Skeletal muscle tissue (tissue), 4 donors: ENCODE results near the gene TRAPPC10. TPM values are rescaled to one million over a fixed set of nuclear protein-coding genes. Genes with fewer than 3 reads are reported as not detected.

Source experiments
- H3K27ac ChIP-seq: one replicate; pipeline ENCODE4 v1.7.0; 2013; ENCODE audit warnings: mild to moderate bottlenecking, low read depth, low read length, inconsistent platforms
- H3K27me3 ChIP-seq, 3 donors: one replicate each; pipeline ENCODE4 v1.7.0; 2013; ENCODE audit warnings: low read length in 3 of 3; ENCODE audit not compliant: control insufficient read depth in 3 of 3, insufficient read depth in 3 of 3
- H3K36me3 ChIP-seq, 3 donors: one replicate each; pipeline ENCODE4 v1.7.0; 2013; ENCODE audit warnings: low read length in 3 of 3; ENCODE audit not compliant: control insufficient read depth in 3 of 3, insufficient read depth in 3 of 3
- H3K4me1 ChIP-seq, 3 donors: one replicate each; pipeline ENCODE4 v1.7.0; 2013; ENCODE audit warnings: low read length in 3 of 3, mild to moderate bottlenecking in 3 of 3; ENCODE audit not compliant: control insufficient read depth in 3 of 3, insufficient read depth in 3 of 3
- H3K4me3 ChIP-seq, 3 donors: one replicate each; pipeline ENCODE4 v1.7.0; 2013; ENCODE audit warnings: low read length in 3 of 3
- H3K9ac ChIP-seq, 3 donors: one replicate each; pipeline ENCODE4 v1.7.0; 2013; ENCODE audit warnings: low read length in 3 of 3, mild to moderate bottlenecking in 3 of 3, moderate library complexity in 2 of 3, low read depth in 1 of 3
- H3K9me3 ChIP-seq, 3 donors: one replicate each; pipeline ENCODE4 v1.7.0; 2013; ENCODE audit warnings: low read length in 3 of 3; ENCODE audit not compliant: control insufficient read depth in 3 of 3
- total RNA-seq: library from RNA; depleted of rRNA; stranded (reverse); fragments of >200 nt; gene quantifications from one replicate; pipeline ENCODE4 v1.2.3, GENCODE V29; 2014
- donor health status: Osteomylitis.

Gene TRAPPC10
- total RNA-seq, 1 donor from 2014 or later = 7.3 TPM

- Histone ChIP-seq H3K27ac (no peak overlapping the region), H3K36me3 (peaks cover 20 to 34% (median 28%) of the 10 kb centered on the region in 3 donors), H3K4me3 (no peak overlapping the region), H3K9me3 (no peaks in the 10 kb centered on the region), H3K9ac (peak overlapping the region in 1 of 3 donors; percentile 40), H3K4me1 (peaks cover 9 to 17% (median 11%) of the 10 kb centered on the region in 3 donors), H3K27me3 (no peaks in the 10 kb centered on the region)
Measured at GRCh38 chr21:43972850-43973633, 39.1 kb upstream of the TRAPPC10 start.

- peaks cover 9 to 17% (median 11%) of the 10 kb centered on the region in 3 donors for H3K4me1 ChIP-seq
- no peak overlapping the region for H3K4me3 ChIP-seq
- no peak overlapping the region for H3K27ac ChIP-seq
- peaks cover 26 to 40% (median 28%) of the 10 kb centered on the region in 3 donors for H3K36me3 ChIP-seq
- H3K9me3 ChIP-seq = no peaks in the 10 kb centered on the region
- no peak overlapping the region for H3K9ac ChIP-seq
- no peaks in the 10 kb centered on the region for H3K27me3 ChIP-seq
Measured at GRCh38 chr21:43973634-43973955, 38.5 kb upstream of the TRAPPC10 start.

GRCh38 chr21:43974791-43975468 is 37.2 kb upstream of the TRAPPC10 start:
- peak overlapping the region in 1 of 3 donors; percentile 50 for H3K9ac ChIP-seq
- peaks cover 9 to 17% (median 11%) of the 10 kb centered on the region in 3 donors for H3K4me1 ChIP-seq
- H3K27me3 ChIP-seq = no peaks in the 10 kb centered on the region
- H3K27ac ChIP-seq = no peak overlapping the region
- H3K36me3 ChIP-seq = peaks cover 17 to 41% (median 23%) of the 10 kb centered on the region in 3 donors
- peak overlapping the region in 1 of 3 donors; percentile 14 for H3K4me3 ChIP-seq
- H3K9me3 ChIP-seq = no peaks in the 10 kb centered on the region

- Histone ChIP-seq H3K9ac (peak overlapping the region in 1 of 3 donors; percentile 50), H3K9me3 (no peaks in the 10 kb centered on the region), H3K4me3 (peak overlapping the region in 1 of 3 donors; percentile 14), H3K4me1 (peaks cover 9 to 17% (median 11%) of the 10 kb centered on the region in 3 donors), H3K27ac (no peak overlapping the region), H3K27me3 (no peaks in the 10 kb centered on the region), H3K36me3 (peaks cover 16 to 36% (median 20%) of the 10 kb centered on the region in 3 donors)
Measured at GRCh38 chr21:43975469-43976098, 36.5 kb upstream of the TRAPPC10 start.

- H3K9me3 ChIP-seq = no peaks in the 10 kb centered on the region
- H3K9ac ChIP-seq = no peak overlapping the region
- peaks cover 5 to 10% (median 7%) of the 10 kb centered on the region in 3 donors for H3K4me1 ChIP-seq
- H3K36me3 ChIP-seq = peaks cover 21 to 32% (median 21%) of the 10 kb centered on the region in 3 donors
- H3K27me3 ChIP-seq = no peaks in the 10 kb centered on the region
- no peak overlapping the region for H3K4me3 ChIP-seq
- H3K27ac ChIP-seq = no peak overlapping the region
Measured at GRCh38 chr21:43976661-43977060, 35.4 kb upstream of the TRAPPC10 start.

GRCh38 chr21:43978060-43978459 is 34.0 kb upstream of the TRAPPC10 start:
- peaks cover 5 to 7% (median 7%) of the 10 kb centered on the region in 3 donors for H3K4me1 ChIP-seq
- H3K36me3 ChIP-seq = peaks cover 25 to 36% (median 27%) of the 10 kb centered on the region in 3 donors
- H3K9me3 ChIP-seq = no peaks in the 10 kb centered on the region
- no peak overlapping the region for H3K9ac ChIP-seq
- no peak overlapping the region for H3K27ac ChIP-seq
- no peaks in the 10 kb centered on the region for H3K27me3 ChIP-seq
- no peak overlapping the region for H3K4me3 ChIP-seq

- H3K36me3 ChIP-seq = peaks cover 25 to 33% (median 30%) of the 10 kb centered on the region in 3 donors
Measured at GRCh38 chr21:43979654-43980053, 32.5 kb upstream of the TRAPPC10 start.

GRCh38 chr21:43981151-43981870 is 30.8 kb upstream of the TRAPPC10 start:
- H3K27ac ChIP-seq = no peak overlapping the region
- no peaks in the 10 kb centered on the region for H3K27me3 ChIP-seq
- H3K9me3 ChIP-seq = no peaks in the 10 kb centered on the region
- peaks cover 25 to 30% (median 29%) of the 10 kb centered on the region in 3 donors for H3K36me3 ChIP-seq
- H3K4me1 ChIP-seq = peaks cover 0 to 7% (median 0%) of the 10 kb centered on the region in 3 donors
- no peak overlapping the region for H3K4me3 ChIP-seq
- no peak overlapping the region for H3K9ac ChIP-seq

More at GRCh38 chr21:43979654-43980053, 32.5 kb upstream of the TRAPPC10 start:
- no peak overlapping the region for H3K9ac ChIP-seq
- H3K27me3 ChIP-seq = no peaks in the 10 kb centered on the region
- peaks cover 5 to 7% (median 7%) of the 10 kb centered on the region in 3 donors for H3K4me1 ChIP-seq
- H3K4me3 ChIP-seq = no peak overlapping the region
- H3K9me3 ChIP-seq = no peaks in the 10 kb centered on the region
- H3K27ac ChIP-seq = no peak overlapping the region

GRCh38 chr21:43981871-43982210 is 30.3 kb upstream of the TRAPPC10 start:
- Histone ChIP-seq H3K27me3 (no peaks in the 10 kb centered on the region), H3K4me3 (no peak overlapping the region), H3K4me1 (peaks cover 0 to 7% (median 3%) of the 10 kb centered on the region in 3 donors), H3K36me3 (peaks cover 25 to 30% (median 29%) of the 10 kb centered on the region in 3 donors), H3K9ac (no peak overlapping the region), H3K9me3 (no peaks in the 10 kb centered on the region), H3K27ac (no peak overlapping the region)
